GM23338 (cell line): ENCODE results near the gene CFAP53. TPM values are rescaled to one million over a fixed set of nuclear protein-coding genes. Genes with fewer than 3 reads are reported as not detected.

Experiments used
- ATAC-seq: fragments of 200-7000 bp; cut with Tn5 transposase; 3 replicates; pipeline ENCODE4 v1.9.1; 2020
- DNase-seq: peaks from one replicate; pipeline ENCODE4 v3.0.0-alpha.2; 2015; ENCODE audit warnings: low spot score
- H2AFZ ChIP-seq: fragments of 200-600 bp; sonication (generic); 2 replicates; pipeline ENCODE4 v1.8.0; 2016; ENCODE audit warnings: antibody characterized with exemption, mild to moderate bottlenecking, moderate library complexity
- H3F3A ChIP-seq: fragments of 200-600 bp; sonication (generic); replicated peaks from 2 replicates; pipeline ENCODE4 v1.8.0; 2017; ENCODE audit warnings: antibody characterized with exemption, mixed run types, low read depth
- H3K27ac ChIP-seq: fragments of 200-600 bp; sonication (generic); 2 replicates; pipeline ENCODE4 v1.6.1; 2016; ENCODE audit warnings: low read depth
- H3K27me3 ChIP-seq: fragments of 200-600 bp; sonication (generic); 2 replicates; pipeline ENCODE4 v1.8.0; 2016; ENCODE audit warnings: mild to moderate bottlenecking, mixed run types, moderate library complexity; ENCODE audit not compliant: insufficient read depth
- H3K36me3 ChIP-seq: fragments of 200-600 bp; sonication (generic); 2 replicates; pipeline ENCODE4 v1.8.0; 2016; ENCODE audit warnings: mild to moderate bottlenecking; ENCODE audit not compliant: insufficient read depth
- H3K4me1 ChIP-seq: fragments of 200-600 bp; sonication (generic); 2 replicates; pipeline ENCODE4 v1.8.0; 2016; ENCODE audit warnings: mild to moderate bottlenecking, moderate library complexity; ENCODE audit not compliant: insufficient read depth
- H3K4me2 ChIP-seq: fragments of 200-600 bp; sonication (generic); 2 replicates; pipeline ENCODE4 v1.7.1; 2017; ENCODE audit warnings: mixed run types
- H3K4me3 ChIP-seq: fragments of 200-600 bp; sonication (generic); 2 replicates; pipeline ENCODE4 v1.6.1; 2016; ENCODE audit warnings: mixed run types
- H3K79me2 ChIP-seq: fragments of 200-600 bp; sonication (generic); replicated peaks from 2 replicates; pipeline ENCODE4 v1.8.0; 2017; ENCODE audit warnings: mild to moderate bottlenecking; ENCODE audit not compliant: insufficient read depth
- H3K9me2 ChIP-seq: fragments of 200-600 bp; sonication (generic); 2 replicates; pipeline ENCODE4 v1.8.0; 2017; ENCODE audit not compliant: insufficient read depth
- H4K20me1 ChIP-seq: fragments of 200-600 bp; sonication (generic); replicated peaks from 2 replicates; pipeline ENCODE4 v1.8.0; 2017; ENCODE audit warnings: mild to moderate bottlenecking; ENCODE audit not compliant: insufficient read depth
- H3K27ac Mint-ChIP-seq: 2 replicates; pipeline ENCODE4 v1.8.0; 2020; ENCODE audit warnings: inconsistent platforms, mild to moderate bottlenecking, moderate library complexity, mixed read lengths
- H3K27me3 Mint-ChIP-seq: 3 replicates; pipeline ENCODE4 v1.8.0; 2022; ENCODE audit warnings: low read depth, mild to moderate bottlenecking, moderate library complexity, mixed read lengths, inconsistent platforms; ENCODE audit not compliant: insufficient read depth, poor library complexity
- H3K36me3 Mint-ChIP-seq: 3 replicates; pipeline ENCODE4 v1.8.0; 2021; ENCODE audit warnings: low read depth, mild to moderate bottlenecking, inconsistent platforms, moderate library complexity, mixed read lengths
- H3K4me1 Mint-ChIP-seq: 3 replicates; pipeline ENCODE4 v1.8.0; 2020; ENCODE audit warnings: mild to moderate bottlenecking, inconsistent platforms, mixed read lengths
- H3K4me3 Mint-ChIP-seq: 3 replicates; pipeline ENCODE4 v1.8.0; 2021; ENCODE audit warnings: moderate library complexity, mild to moderate bottlenecking, inconsistent platforms, mixed read lengths
- H3K9me3 Mint-ChIP-seq: 3 replicates; pipeline ENCODE4 v1.8.0; 2020; ENCODE audit warnings: moderate library complexity, mild to moderate bottlenecking, inconsistent platforms, mixed read lengths
- CREB1 ChIP-seq: fragments of 250-450 bp; sonication (Bioruptor Pico); IDR thresholded peaks from 2 replicates; pipeline ENCODE4 v1.5.0; 2020; ENCODE audit warnings: low read depth, mild to moderate bottlenecking, moderate library complexity
- ETS1 ChIP-seq: IDR thresholded peaks from 2 replicates; pipeline ENCODE4 v1.6.1; 2016; ENCODE audit warnings: antibody characterized with exemption
- EZH2phosphoT487 ChIP-seq: fragments of 200-600 bp; sonication (generic); IDR thresholded peaks from one replicate; pipeline ENCODE4 v1.8.1; 2018; ENCODE audit warnings: antibody characterized with exemption; ENCODE audit not compliant: unreplicated experiment
- JUNB ChIP-seq: IDR thresholded peaks from one replicate; pipeline ENCODE4 v1.6.1; 2016; ENCODE audit warnings: antibody characterized with exemption; ENCODE audit not compliant: unreplicated experiment
- NANOG ChIP-seq: IDR thresholded peaks from 2 replicates; pipeline ENCODE4 v1.6.1; 2016; ENCODE audit warnings: antibody characterized with exemption, borderline replicate concordance
- POLR2AphosphoS5 ChIP-seq: IDR thresholded peaks from 2 replicates; pipeline ENCODE4 v1.6.1; 2016; ENCODE audit warnings: antibody characterized with exemption, low read depth
- REST ChIP-seq: IDR thresholded peaks from one replicate; pipeline ENCODE4 v1.6.1; 2018; ENCODE audit warnings: antibody characterized with exemption; ENCODE audit not compliant: unreplicated experiment
- STAT1 ChIP-seq: IDR thresholded peaks from one replicate; pipeline ENCODE4 v1.6.1; 2016; ENCODE audit warnings: antibody characterized with exemption; ENCODE audit not compliant: unreplicated experiment
- ZNF114 ChIP-seq: fragments of 250-450 bp; sonication (Bioruptor Pico); IDR thresholded peaks from 2 replicates; pipeline ENCODE4 v1.5.0; 2020; ENCODE audit warnings: mild to moderate bottlenecking, moderate library complexity
- polyA plus RNA-seq: library from polyadenylated mRNA; unstranded; fragments of >200 nt; fragmentation: Nextera tagmentation; extraction: Ambion mirVana; gene quantifications from 2 replicates; pipeline ENCODE4 v1.2.1, GENCODE V29; 2016
- total RNA-seq: library from RNA; depleted of rRNA; stranded (reverse); fragments of >200 nt; shearing (Covaris generic); gene quantifications from 2 replicates; pipeline ENCODE4 v1.2.3, GENCODE V29; 2014
- TF ChIP-seq, protein P1 (sequence below), 2 experiments: fragments of 200-600 bp in 1 of 2; sonication (generic) in 1 of 2; conservative IDR thresholded peaks; 2 replicates each; pipeline versions ENCODE4 v1.5.1 to v1.6.1; 2016 to 2017; ENCODE audit warnings: antibody characterized with exemption in 2 of 2, low read depth in 2 of 2, mild to moderate bottlenecking in 2 of 2, moderate library complexity in 1 of 2

Gene CFAP53
- total and polyA plus RNA-seq, 2 experiments from 2014 or later, result 0.71 TPM; not detected in 1

DNA sequence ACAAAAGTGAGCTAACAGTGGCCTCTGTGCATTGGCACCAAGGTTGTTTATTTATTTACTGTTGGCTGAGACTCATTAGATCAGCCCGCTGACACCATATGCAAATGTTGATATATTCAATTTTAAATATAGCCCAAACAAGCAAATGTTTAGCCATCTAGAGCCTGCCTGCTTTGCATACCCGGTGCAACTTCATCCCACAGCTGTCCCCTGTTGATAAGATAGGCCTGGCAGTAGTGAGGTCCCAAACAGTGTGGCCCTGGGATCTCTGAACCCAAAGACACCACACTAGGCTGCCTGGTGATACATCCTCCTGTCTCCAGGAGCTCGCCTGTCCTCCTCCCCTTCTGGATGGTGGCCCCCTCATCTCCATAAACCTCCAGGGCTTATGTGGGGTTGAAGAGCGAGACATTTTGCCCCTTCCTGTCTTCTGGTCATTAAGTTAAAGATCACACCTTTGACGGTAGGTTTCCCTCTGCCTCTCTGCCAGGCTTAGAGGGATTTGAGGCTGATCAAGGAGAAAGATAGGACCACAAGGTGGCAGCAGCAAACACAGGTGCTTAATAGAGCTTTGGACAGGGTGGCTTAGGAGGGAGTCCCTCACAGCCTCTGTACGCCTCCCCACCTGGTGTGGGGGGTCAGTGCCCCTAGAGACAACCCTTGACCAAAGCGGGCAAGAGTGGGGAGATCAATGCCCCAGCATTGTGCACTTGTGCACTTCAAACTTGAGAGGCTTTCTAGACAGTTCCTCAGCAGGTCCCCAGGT lies 47.7 kb downstream of the CFAP53 start:
- Histone ChIP-seq H3K36me3 (no peaks in the 10 kb centered on the region; the same call in 1 of the 2 replicates), H3K27ac (no peak overlapping the region), H3K4me1 (no peaks in the 10 kb centered on the region), H3K4me3 (no peak overlapping the region), H2AFZ (peak overlapping the region; percentile 84; the same call in 1 of the 2 replicates), H3K27me3 (no peaks in the 10 kb centered on the region), H3K79me2 (no peaks in the 10 kb centered on the region), H3K9me2 (no peaks in the 10 kb centered on the region; the same call in 1 of the 2 replicates), H3K4me2 (no peak overlapping the region), H3F3A (no peaks in the 10 kb centered on the region), H4K20me1 (no peaks in the 10 kb centered on the region)
- ATAC-seq, result peak; percentile 98
- H3K4me3 Mint-ChIP-seq, result no peak overlapping the region
- peak; percentile 72 for DNase-seq
- H3K36me3 Mint-ChIP-seq, result peaks cover 9% of the 10 kb centered on the region; the same call in 1 of the 3 replicates
- TF ChIP-seq CREB1 (CRISPR knock-in tag), result no peak
- TF ChIP-seq, protein P1, sequence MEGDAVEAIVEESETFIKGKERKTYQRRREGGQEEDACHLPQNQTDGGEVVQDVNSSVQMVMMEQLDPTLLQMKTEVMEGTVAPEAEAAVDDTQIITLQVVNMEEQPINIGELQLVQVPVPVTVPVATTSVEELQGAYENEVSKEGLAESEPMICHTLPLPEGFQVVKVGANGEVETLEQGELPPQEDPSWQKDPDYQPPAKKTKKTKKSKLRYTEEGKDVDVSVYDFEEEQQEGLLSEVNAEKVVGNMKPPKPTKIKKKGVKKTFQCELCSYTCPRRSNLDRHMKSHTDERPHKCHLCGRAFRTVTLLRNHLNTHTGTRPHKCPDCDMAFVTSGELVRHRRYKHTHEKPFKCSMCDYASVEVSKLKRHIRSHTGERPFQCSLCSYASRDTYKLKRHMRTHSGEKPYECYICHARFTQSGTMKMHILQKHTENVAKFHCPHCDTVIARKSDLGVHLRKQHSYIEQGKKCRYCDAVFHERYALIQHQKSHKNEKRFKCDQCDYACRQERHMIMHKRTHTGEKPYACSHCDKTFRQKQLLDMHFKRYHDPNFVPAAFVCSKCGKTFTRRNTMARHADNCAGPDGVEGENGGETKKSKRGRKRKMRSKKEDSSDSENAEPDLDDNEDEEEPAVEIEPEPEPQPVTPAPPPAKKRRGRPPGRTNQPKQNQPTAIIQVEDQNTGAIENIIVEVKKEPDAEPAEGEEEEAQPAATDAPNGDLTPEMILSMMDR (conservative IDR thresholded peaks at IDR 0.05; ENCODE audit: low read depth in 2 of 2), result peak; percentile 64 to 86
- no peaks in the 10 kb centered on the region for H3K27me3 Mint-ChIP-seq
- H3K4me1 Mint-ChIP-seq, result peaks cover 4% of the 10 kb centered on the region; the same call in 2 of the 3 replicates
- H3K27ac Mint-ChIP-seq, result no peak overlapping the region
- peaks cover 27% of the 10 kb centered on the region for H3K9me3 Mint-ChIP-seq

GRCh38 chr18:50209311-50209710 lies 57.0 kb downstream of the CFAP53 start:
- Mint-ChIP-seq H3K9me3 (no peaks in the 10 kb centered on the region), H3K4me3 (no peak overlapping the region), H3K36me3 (no peaks in the 10 kb centered on the region), H3K27ac (no peak overlapping the region), H3K4me1 (peaks cover 3% of the 10 kb centered on the region; the same call in 2 of the 3 replicates), H3K27me3 (peaks cover 3% of the 10 kb centered on the region)
- Histone ChIP-seq H3F3A (no peaks in the 10 kb centered on the region), H3K4me3 (no peak overlapping the region), H3K36me3 (no peaks in the 10 kb centered on the region), H4K20me1 (no peaks in the 10 kb centered on the region), H2AFZ (no peak overlapping the region), H3K4me2 (no peak overlapping the region), H3K79me2 (no peaks in the 10 kb centered on the region), H3K4me1 (no peaks in the 10 kb centered on the region), H3K27me3 (no peaks in the 10 kb centered on the region), H3K9me2 (no peaks in the 10 kb centered on the region), H3K27ac (no peak overlapping the region)
- no peak for ATAC-seq
- no peak for DNase-seq
- no peak for TF ChIP-seq JUNB
- no peak for TF ChIP-seq STAT1
- TF ChIP-seq EZH2phosphoT487, result no peak
- TF ChIP-seq REST, result no peak
- no peak for TF ChIP-seq ETS1
- no peak for TF ChIP-seq CREB1 (CRISPR knock-in tag)
- TF ChIP-seq NANOG, result no peak
- TF ChIP-seq ZNF114 (CRISPR knock-in tag), result no peak
- TF ChIP-seq, protein P1 (conservative IDR thresholded peaks at IDR 0.05; ENCODE audit: low read depth in 2 of 2), result no peak
- TF ChIP-seq POLR2AphosphoS5, result no peak
